Gastroesophageal sphincter (tissue), 3 donors: ENCODE results near the gene HNRNPUL1.

Source experiments
- EP300 ChIP-seq: sonication (generic); formaldehyde crosslinking; IDR thresholded peaks from one replicate; pipeline ENCODE4 v1.6.1; 2017; ENCODE audit warnings: antibody characterized with exemption, mild to moderate bottlenecking
- POLR2A ChIP-seq, 2 donors: fragments of 450-650 bp; IDR thresholded peaks; one replicate each; pipeline ENCODE4 v1.6.1; 2017; ENCODE audit warnings: antibody characterized with exemption in 2 of 2, mild to moderate bottlenecking in 2 of 2, moderate library complexity in 1 of 2
- POLR2AphosphoS5 ChIP-seq: sonication (generic); formaldehyde crosslinking; IDR thresholded peaks from one replicate; pipeline ENCODE4 v1.6.1; 2017; ENCODE audit warnings: antibody characterized with exemption
- TF ChIP-seq, protein P1 (sequence below), 4 experiments: fragments of 200-600 bp in 2 of 4; fragments of 450-650 bp in 2 of 4; sonication (generic) in 1 of 4; IDR thresholded peaks; one replicate each; pipeline ENCODE4 v1.5.1; 2017 to 2019; ENCODE audit warnings: antibody characterized with exemption in 4 of 4, mild to moderate bottlenecking in 2 of 4, moderate library complexity in 2 of 4

DNA sequence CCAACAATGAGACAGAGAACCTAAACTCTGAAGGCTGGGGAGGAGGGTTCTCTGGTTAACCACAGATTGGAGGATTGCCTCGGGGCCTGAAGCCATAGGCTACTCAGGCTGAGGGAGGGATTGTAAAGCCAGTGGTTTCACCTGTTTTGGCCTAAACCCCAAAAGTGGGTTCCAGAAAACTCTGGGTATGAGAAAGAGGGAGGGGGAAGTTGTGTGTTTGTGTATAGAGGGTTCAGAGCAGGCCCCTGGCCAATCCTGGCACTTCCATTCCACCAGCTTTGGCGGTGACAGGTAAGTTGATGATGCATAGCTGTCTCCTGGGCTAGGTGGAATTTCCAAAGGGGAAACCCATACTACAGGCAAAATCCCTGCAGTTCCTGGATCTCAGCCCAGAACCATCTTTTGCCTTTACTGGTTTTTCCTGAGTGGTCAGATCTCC is 32.3 kb downstream of the HNRNPUL1 start:
- TF ChIP-seq, protein P1, sequence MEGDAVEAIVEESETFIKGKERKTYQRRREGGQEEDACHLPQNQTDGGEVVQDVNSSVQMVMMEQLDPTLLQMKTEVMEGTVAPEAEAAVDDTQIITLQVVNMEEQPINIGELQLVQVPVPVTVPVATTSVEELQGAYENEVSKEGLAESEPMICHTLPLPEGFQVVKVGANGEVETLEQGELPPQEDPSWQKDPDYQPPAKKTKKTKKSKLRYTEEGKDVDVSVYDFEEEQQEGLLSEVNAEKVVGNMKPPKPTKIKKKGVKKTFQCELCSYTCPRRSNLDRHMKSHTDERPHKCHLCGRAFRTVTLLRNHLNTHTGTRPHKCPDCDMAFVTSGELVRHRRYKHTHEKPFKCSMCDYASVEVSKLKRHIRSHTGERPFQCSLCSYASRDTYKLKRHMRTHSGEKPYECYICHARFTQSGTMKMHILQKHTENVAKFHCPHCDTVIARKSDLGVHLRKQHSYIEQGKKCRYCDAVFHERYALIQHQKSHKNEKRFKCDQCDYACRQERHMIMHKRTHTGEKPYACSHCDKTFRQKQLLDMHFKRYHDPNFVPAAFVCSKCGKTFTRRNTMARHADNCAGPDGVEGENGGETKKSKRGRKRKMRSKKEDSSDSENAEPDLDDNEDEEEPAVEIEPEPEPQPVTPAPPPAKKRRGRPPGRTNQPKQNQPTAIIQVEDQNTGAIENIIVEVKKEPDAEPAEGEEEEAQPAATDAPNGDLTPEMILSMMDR (IDR thresholded peaks at IDR 0.05) = no peak
- TF ChIP-seq POLR2A (IDR thresholded peaks at IDR 0.05) (no peak), POLR2AphosphoS5 (no peak), EP300 (no peak)
